DOHH2 (cell line): ENCODE measurements around the gene MCM6.
"Not testable (repeated sequence)": the region's sequence is repeated elsewhere in the genome, so short reads cannot be mapped to it uniquely, and the experiment has no call there.

ENCODE experiments used
- H3F3A ChIP-seq: fragments of 200-600 bp; sonication (generic), shearing (Covaris generic); 2 replicates; pipeline ENCODE4 v1.6.0; 2016; ENCODE audit warnings: antibody characterized with exemption, mild to moderate bottlenecking; ENCODE audit not compliant: control insufficient read depth, insufficient read depth
- H3K27ac ChIP-seq: fragments of 200-600 bp; sonication (generic); 2 replicates; pipeline ENCODE4 v1.5.1; 2014; ENCODE audit warnings: low read depth, mild to moderate bottlenecking, low read length, moderate library complexity
- H3K27me3 ChIP-seq: fragments of 200-600 bp; sonication (generic); 2 replicates; pipeline ENCODE4 v1.6.1; 2014; ENCODE audit warnings: mild to moderate bottlenecking, low read length, mixed read lengths; ENCODE audit not compliant: control insufficient read depth
- H3K36me3 ChIP-seq: fragments of 200-600 bp; sonication (generic); 2 replicates; pipeline ENCODE4 v1.6.1; 2014; ENCODE audit warnings: mild to moderate bottlenecking, low read length, moderate library complexity, mixed read lengths; ENCODE audit not compliant: control insufficient read depth
- H3K4me1 ChIP-seq: fragments of 200-600 bp; sonication (generic); 2 replicates; pipeline ENCODE4 v1.6.1; 2014; ENCODE audit warnings: mild to moderate bottlenecking, low read length, mixed read lengths; ENCODE audit not compliant: control insufficient read depth
- H3K4me2 ChIP-seq: fragments of 200-600 bp; sonication (generic); 2 replicates; pipeline ENCODE4 v1.6.0; 2014; ENCODE audit warnings: mild to moderate bottlenecking, low read length, moderate library complexity
- H3K4me3 ChIP-seq: fragments of 200-600 bp; sonication (generic); 2 replicates; pipeline ENCODE4 v1.5.1; 2014; ENCODE audit warnings: mild to moderate bottlenecking, low read length, mixed read lengths
- H3K79me2 ChIP-seq: fragments of 200-600 bp; sonication (generic); 2 replicates; pipeline ENCODE4 v1.6.1; 2014; ENCODE audit warnings: mild to moderate bottlenecking, low read length, mixed read lengths; ENCODE audit not compliant: control insufficient read depth
- H3K9me2 ChIP-seq: fragments of 200-600 bp; sonication (generic); replicated peaks from 2 replicates; pipeline ENCODE4 v1.6.1; 2014; ENCODE audit warnings: mild to moderate bottlenecking, low read length, mixed read lengths; ENCODE audit not compliant: control insufficient read depth
- H3K9me3 ChIP-seq: fragments of 200-600 bp; sonication (generic); 2 replicates; pipeline ENCODE4 v1.6.1; 2014; ENCODE audit warnings: antibody characterized with exemption, low read length, mixed read lengths; ENCODE audit not compliant: control insufficient read depth, insufficient read depth
- H4K20me1 ChIP-seq: fragments of 200-600 bp; sonication (generic); 2 replicates; pipeline ENCODE4 v1.6.0; 2014; ENCODE audit warnings: low read depth, mild to moderate bottlenecking, antibody characterized with exemption, low read length, moderate library complexity; ENCODE audit not compliant: control insufficient read depth, insufficient read depth
- EZH2phosphoT487 ChIP-seq: fragments of 200-600 bp; sonication (generic); IDR thresholded peaks from 2 replicates; pipeline ENCODE4 v1.6.1; 2017; ENCODE audit warnings: borderline replicate concordance, mild to moderate bottlenecking, antibody characterized with exemption, low read length, moderate library complexity, mixed read lengths
- TF ChIP-seq, protein P1 (sequence below): fragments of 200-600 bp; sonication (generic); IDR thresholded peaks from one replicate; pipeline ENCODE4 v1.5.1; 2014; ENCODE audit warnings: antibody characterized with exemption, mild to moderate bottlenecking, low read depth, low read length; ENCODE audit not compliant: poor library complexity, severe bottlenecking

The MCM6 gene

DNA sequence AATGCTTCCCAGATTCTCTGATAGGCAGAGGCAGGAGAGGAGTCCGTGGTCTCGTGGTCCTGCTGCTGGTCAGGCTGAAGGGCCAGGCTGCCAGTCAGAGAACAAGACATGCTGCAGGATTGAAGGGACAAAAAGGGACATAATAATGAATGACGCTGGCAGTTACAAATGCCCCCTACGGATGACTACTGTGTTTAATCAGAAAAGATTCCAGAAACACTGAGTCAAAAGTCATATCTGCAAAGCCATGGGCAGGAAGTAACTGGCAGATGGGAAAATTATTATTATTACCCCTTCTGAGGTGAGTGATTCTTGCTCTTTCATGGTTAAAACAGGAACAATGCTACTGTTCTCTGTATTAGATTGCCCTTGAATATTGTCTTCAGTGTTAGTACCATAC is 58.3 kb downstream of the MCM6 start:
- Histone ChIP-seq H3K9me2 (no peaks in the 10 kb centered on the region), H3K36me3 (no peaks in the 10 kb centered on the region), H3F3A (no peaks in the 10 kb centered on the region), H3K9me3 (no peaks in the 10 kb centered on the region), H3K4me3 (no peak overlapping the region), H3K4me2 (no peak overlapping the region), H4K20me1 (no peaks in the 10 kb centered on the region), H3K79me2 (no peaks in the 10 kb centered on the region), H3K4me1 (no peaks in the 10 kb centered on the region), H3K27ac (no peak overlapping the region), H3K27me3 (no peaks in the 10 kb centered on the region)
- no peak for TF ChIP-seq EZH2phosphoT487
- TF ChIP-seq, protein P1, sequence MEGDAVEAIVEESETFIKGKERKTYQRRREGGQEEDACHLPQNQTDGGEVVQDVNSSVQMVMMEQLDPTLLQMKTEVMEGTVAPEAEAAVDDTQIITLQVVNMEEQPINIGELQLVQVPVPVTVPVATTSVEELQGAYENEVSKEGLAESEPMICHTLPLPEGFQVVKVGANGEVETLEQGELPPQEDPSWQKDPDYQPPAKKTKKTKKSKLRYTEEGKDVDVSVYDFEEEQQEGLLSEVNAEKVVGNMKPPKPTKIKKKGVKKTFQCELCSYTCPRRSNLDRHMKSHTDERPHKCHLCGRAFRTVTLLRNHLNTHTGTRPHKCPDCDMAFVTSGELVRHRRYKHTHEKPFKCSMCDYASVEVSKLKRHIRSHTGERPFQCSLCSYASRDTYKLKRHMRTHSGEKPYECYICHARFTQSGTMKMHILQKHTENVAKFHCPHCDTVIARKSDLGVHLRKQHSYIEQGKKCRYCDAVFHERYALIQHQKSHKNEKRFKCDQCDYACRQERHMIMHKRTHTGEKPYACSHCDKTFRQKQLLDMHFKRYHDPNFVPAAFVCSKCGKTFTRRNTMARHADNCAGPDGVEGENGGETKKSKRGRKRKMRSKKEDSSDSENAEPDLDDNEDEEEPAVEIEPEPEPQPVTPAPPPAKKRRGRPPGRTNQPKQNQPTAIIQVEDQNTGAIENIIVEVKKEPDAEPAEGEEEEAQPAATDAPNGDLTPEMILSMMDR: no peak

DNA sequence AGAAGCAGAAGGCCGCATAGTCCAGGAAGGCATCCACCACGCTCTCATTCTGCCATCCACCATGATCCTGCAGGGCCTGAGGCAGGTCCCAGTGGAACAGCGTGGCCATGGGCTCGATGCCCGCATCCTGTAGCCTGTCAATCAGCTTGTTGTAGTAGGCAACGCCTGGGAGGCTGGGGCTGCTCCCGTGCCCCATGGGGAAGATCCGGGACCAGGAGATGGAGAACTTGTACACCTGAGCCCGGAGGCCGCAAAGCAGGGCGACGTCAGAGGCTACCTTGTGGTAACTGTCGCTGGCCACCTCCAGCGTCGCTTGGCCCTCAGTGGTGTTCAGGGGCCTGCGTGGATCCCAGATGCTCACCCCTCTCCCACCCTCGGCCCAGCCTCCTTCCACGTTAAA is 58.8 kb downstream of the MCM6 start:
- Histone ChIP-seq H3F3A (no peaks in the 10 kb centered on the region), H3K4me1 (no peaks in the 10 kb centered on the region), H3K9me2 (no peaks in the 10 kb centered on the region), H3K27me3 (no peaks in the 10 kb centered on the region), H3K9me3 (no peaks in the 10 kb centered on the region), H3K27ac (no peak overlapping the region), H3K4me3 (no peak overlapping the region), H3K79me2 (no peaks in the 10 kb centered on the region), H3K36me3 (no peaks in the 10 kb centered on the region), H4K20me1 (no peaks in the 10 kb centered on the region), H3K4me2 (no peak overlapping the region)
- no peak for TF ChIP-seq EZH2phosphoT487
- TF ChIP-seq, protein P1: no peak

DNA sequence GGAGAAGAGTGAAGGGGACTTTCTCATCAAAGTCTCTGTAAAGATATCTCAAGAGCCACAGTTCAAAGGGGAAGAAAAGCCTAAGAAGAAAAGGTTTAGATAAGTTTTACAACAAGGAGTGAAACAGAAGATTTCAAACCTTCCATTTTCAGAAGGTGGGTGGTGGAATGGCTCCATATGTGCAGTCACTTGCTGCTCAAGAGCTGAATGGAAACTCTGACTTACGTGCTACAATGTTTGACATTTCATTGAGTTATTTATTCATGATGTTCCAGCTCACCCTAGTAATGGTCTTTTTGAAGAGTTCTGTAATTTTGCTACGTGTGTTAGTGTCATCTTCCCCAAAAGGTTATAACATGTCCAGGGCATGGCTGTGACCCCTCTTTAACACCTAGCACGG is 61.0 kb downstream of the MCM6 start:
- Histone ChIP-seq H3F3A (no peaks in the 10 kb centered on the region), H3K4me2 (no peak overlapping the region), H3K27me3 (no peaks in the 10 kb centered on the region), H4K20me1 (no peaks in the 10 kb centered on the region), H3K4me1 (no peaks in the 10 kb centered on the region), H3K79me2 (no peaks in the 10 kb centered on the region), H3K27ac (no peak overlapping the region), H3K36me3 (no peaks in the 10 kb centered on the region), H3K9me3 (no peaks in the 10 kb centered on the region), H3K9me2 (no peaks in the 10 kb centered on the region), H3K4me3 (no peak overlapping the region)
- TF ChIP-seq, protein P1: no peak
- TF ChIP-seq EZH2phosphoT487: no peak

DNA sequence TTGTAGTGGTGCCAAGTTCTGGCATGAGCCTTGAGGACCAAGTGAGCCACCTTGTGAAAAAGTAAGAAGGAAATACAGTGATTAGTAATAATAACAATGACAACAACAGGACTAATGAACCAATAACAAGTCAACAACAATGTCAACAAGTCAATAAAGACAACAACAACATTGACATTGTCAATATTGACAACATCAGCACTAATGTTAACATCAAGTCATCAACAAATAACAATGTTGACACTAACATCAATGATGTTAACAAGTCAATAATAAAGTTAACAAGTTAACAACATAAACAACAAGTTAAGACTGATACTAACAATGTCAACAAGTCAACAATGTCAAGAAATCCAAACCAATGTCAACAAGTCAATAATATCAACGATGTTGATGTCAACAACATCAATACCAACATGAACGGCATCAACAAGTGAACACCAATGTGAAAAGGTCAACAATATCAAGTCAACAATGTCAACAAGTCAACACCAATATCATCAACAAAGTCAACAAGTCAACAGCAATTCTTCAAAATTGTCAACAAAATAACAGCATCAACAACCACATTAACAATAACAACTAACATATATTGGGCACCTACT is 63.2 kb downstream of the MCM6 start:
- no peaks in the 10 kb centered on the region for H3K9me2 ChIP-seq
- H3K27me3 ChIP-seq: no peaks in the 10 kb centered on the region
- H3K9me3 ChIP-seq: no peaks in the 10 kb centered on the region
- no peaks in the 10 kb centered on the region for H3K36me3 ChIP-seq
- H3K79me2 ChIP-seq: no peaks in the 10 kb centered on the region
- no peak overlapping the region for H3K27ac ChIP-seq
- H3K4me1 ChIP-seq: no peaks in the 10 kb centered on the region
- TF ChIP-seq, protein P1: no peak
- H4K20me1 ChIP-seq: no peaks in the 10 kb centered on the region
- no peak overlapping the region for H3K4me2 ChIP-seq
- no peak overlapping the region for H3K4me3 ChIP-seq
- H3F3A ChIP-seq: no peaks in the 10 kb centered on the region

DNA sequence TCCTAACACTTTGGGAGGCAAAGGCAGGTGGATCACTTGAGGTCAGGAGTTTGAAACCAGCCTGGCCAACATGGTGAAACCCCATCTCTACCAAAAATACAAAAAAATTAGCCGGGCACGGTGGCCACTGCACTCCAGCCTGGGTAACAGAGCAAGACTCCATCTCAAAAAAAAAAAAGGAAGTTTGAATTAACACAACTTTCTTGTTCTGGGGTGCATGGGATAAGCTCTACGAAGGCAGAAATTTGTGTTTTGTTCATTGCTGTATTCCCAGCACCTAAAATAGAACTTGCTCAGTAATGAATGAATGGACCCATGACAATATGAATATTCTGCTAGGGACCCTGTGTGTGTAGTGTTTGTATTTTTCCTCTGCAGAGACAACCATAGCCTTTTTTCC is 68.4 kb downstream of the MCM6 start:
- not testable (repeated sequence) for H3K79me2 ChIP-seq, H3K9me2 ChIP-seq, H3F3A ChIP-seq, H3K4me2 ChIP-seq, H3K27me3 ChIP-seq, H3K9me3 ChIP-seq, H3K27ac ChIP-seq, H3K4me3 ChIP-seq, H3K4me1 ChIP-seq, H4K20me1 ChIP-seq, H3K36me3 ChIP-seq
